Thyroid gland (tissue), 4 donors: ENCODE results near the gene ATP6V1C2.

Experiments
- POLR2A ChIP-seq, 2 donors: fragments of 450-650 bp; IDR thresholded peaks; one replicate each; pipeline ENCODE4 v1.6.1; 2017; ENCODE audit warnings: antibody characterized with exemption in 2 of 2, mild to moderate bottlenecking in 2 of 2, moderate library complexity in 1 of 2
- TF ChIP-seq, protein P1 (sequence below), 6 experiments: fragments of 200-600 bp in 3 of 6; fragments of 450-650 bp in 3 of 6; sonication (generic) in 3 of 6; IDR thresholded peaks; one replicate each; pipeline ENCODE4 v1.5.1; 2016 to 2019; ENCODE audit warnings: antibody characterized with exemption in 6 of 6, mild to moderate bottlenecking in 2 of 6, inconsistent platforms in 1 of 6, moderate library complexity in 1 of 6

DNA sequence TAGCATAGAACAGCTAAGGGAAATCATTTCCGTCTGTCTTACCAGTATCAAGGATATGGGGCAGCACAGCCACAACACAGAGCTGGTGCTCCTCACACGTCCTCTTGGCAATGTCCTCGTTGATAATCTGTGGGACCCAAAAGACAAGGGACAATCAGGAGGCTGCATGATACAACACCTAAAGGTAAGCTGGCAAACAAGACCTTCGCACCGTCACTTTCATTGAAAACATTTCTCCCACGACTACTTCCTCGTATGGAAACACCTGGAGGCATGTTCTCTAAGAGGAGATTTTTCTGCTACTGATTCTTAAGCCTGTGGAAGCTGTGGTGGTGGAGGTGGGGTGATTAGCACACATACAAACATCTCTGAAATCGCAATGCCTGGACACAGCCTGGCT, 67.4 kb downstream of the ATP6V1C2 start:
- TF ChIP-seq, protein P1, sequence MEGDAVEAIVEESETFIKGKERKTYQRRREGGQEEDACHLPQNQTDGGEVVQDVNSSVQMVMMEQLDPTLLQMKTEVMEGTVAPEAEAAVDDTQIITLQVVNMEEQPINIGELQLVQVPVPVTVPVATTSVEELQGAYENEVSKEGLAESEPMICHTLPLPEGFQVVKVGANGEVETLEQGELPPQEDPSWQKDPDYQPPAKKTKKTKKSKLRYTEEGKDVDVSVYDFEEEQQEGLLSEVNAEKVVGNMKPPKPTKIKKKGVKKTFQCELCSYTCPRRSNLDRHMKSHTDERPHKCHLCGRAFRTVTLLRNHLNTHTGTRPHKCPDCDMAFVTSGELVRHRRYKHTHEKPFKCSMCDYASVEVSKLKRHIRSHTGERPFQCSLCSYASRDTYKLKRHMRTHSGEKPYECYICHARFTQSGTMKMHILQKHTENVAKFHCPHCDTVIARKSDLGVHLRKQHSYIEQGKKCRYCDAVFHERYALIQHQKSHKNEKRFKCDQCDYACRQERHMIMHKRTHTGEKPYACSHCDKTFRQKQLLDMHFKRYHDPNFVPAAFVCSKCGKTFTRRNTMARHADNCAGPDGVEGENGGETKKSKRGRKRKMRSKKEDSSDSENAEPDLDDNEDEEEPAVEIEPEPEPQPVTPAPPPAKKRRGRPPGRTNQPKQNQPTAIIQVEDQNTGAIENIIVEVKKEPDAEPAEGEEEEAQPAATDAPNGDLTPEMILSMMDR (IDR thresholded peaks at IDR 0.05), result no peak
- no peak for TF ChIP-seq POLR2A (IDR thresholded peaks at IDR 0.05)
